PC-3 (cell line): ENCODE results near the gene DDX39B. TPM values are rescaled to one million over a fixed set of nuclear protein-coding genes. Genes with fewer than 3 reads are reported as not detected.

Experiments
- ATAC-seq: fragments of 200-7000 bp; cut with Tn5 transposase; 2 replicates; pipeline ENCODE4 v1.9.1; 2020; ENCODE audit warnings: mild to moderate bottlenecking, moderate library complexity
- BruUV-seq: library from RNA; stranded (reverse); fragments of 400-500 nt; replicated peaks from 2 replicates; lab custom pipeline; 2021; lab: Mats Ljungman, UMichigan
- CTCF ChIA-PET: fragments of 300-600 bp; sonication (Branson Sonifier 250); formaldehyde crosslinking; loops from one replicate; lab custom pipeline; 2022; ENCODE audit warnings: antibody characterized with exemption; lab: Charles Lee
- POLR2A ChIA-PET: fragments of 300-600 bp; sonication (Branson Sonifier 250); formaldehyde crosslinking; loops from one replicate; lab custom pipeline; 2022; ENCODE audit warnings: antibody characterized with exemption; ENCODE audit not compliant: unreplicated experiment; lab: Charles Lee
- DNase-seq: peaks from one replicate; pipeline ENCODE4 v3.0.0-alpha.2; 2015
- H2AFZ ChIP-seq: fragments of 300-600 bp; sonication (generic); 2 replicates; pipeline ENCODE4 v1.6.0; 2016; ENCODE audit warnings: antibody characterized with exemption, low read length
- H3F3A ChIP-seq: fragments of 300-600 bp; sonication (generic); one replicate; pipeline ENCODE4 v1.6.0; 2017; ENCODE audit warnings: antibody characterized with exemption, low read length, control low read depth, mild to moderate bottlenecking; ENCODE audit not compliant: unreplicated experiment
- H3K27ac ChIP-seq: fragments of 300-600 bp; sonication (generic); 2 replicates; pipeline ENCODE4 v1.5.1; 2016; ENCODE audit warnings: mild to moderate bottlenecking, low read length
- H3K27me3 ChIP-seq: fragments of 300-600 bp; sonication (generic); 2 replicates; pipeline ENCODE4 v1.6.1; 2016; ENCODE audit warnings: low read length, mixed read lengths
- H3K36me3 ChIP-seq: fragments of 300-600 bp; sonication (generic); 2 replicates; pipeline ENCODE4 v1.6.1; 2016; ENCODE audit warnings: low read depth, mixed run types, low read length, mixed read lengths
- H3K4me1 ChIP-seq: fragments of 300-600 bp; sonication (generic); 2 replicates; pipeline ENCODE4 v1.5.1; 2016; ENCODE audit warnings: low read length; ENCODE audit not compliant: insufficient read depth
- H3K4me2 ChIP-seq: fragments of 300-600 bp; sonication (generic); 2 replicates; pipeline ENCODE4 v1.6.0; 2016; ENCODE audit warnings: low read length
- H3K4me3 ChIP-seq: fragments of 300-600 bp; sonication (generic); 2 replicates; pipeline ENCODE4 v1.5.1; 2016; ENCODE audit warnings: mild to moderate bottlenecking, low read length, mixed read lengths
- H3K79me2 ChIP-seq: fragments of 300-600 bp; sonication (generic); 2 replicates; pipeline ENCODE4 v1.6.1; 2017; ENCODE audit warnings: low read length, mixed read lengths
- H3K9ac ChIP-seq: fragments of 300-600 bp; sonication (generic); 2 replicates; pipeline ENCODE4 v1.6.0; 2016; ENCODE audit warnings: mild to moderate bottlenecking, low read length
- H3K9me2 ChIP-seq: fragments of 300-600 bp; sonication (generic); replicated peaks from 2 replicates; pipeline ENCODE4 v1.6.1; 2016; ENCODE audit warnings: mixed run types, low read length, mixed read lengths
- H3K9me3 ChIP-seq: fragments of 300-600 bp; sonication (generic); 2 replicates; pipeline ENCODE4 v1.6.1; 2016; ENCODE audit warnings: low read length, mixed read lengths
- H4K20me1 ChIP-seq: fragments of 300-600 bp; sonication (generic); 2 replicates; pipeline ENCODE4 v1.6.1; 2016; ENCODE audit warnings: low read length, mixed read lengths
- EZH2 ChIP-seq: fragments of 300-600 bp; sonication (generic); IDR thresholded peaks from one replicate; pipeline ENCODE4 v1.6.1; 2017; ENCODE audit warnings: antibody characterized with exemption, mild to moderate bottlenecking, low read length; ENCODE audit not compliant: unreplicated experiment
- EZH2phosphoT487 ChIP-seq: fragments of 300-600 bp; sonication (generic); IDR thresholded peaks from 2 replicates; pipeline ENCODE4 v1.6.1; 2018; ENCODE audit warnings: mild to moderate bottlenecking, antibody characterized with exemption, low read length, borderline replicate concordance
- intact Hi-C: fragments of 100-400 bp; cut with micrococcal nuclease; formaldehyde crosslinking; loops from 2 replicates; pipeline ENCODE4 v1.9.0; 2023
- total RNA-seq: library from RNA; depleted of rRNA; stranded (reverse); fragments of >200 nt; gene quantifications from 2 replicates; pipeline ENCODE4 v1.2.3, GENCODE V29; 2014
- TF ChIP-seq, protein P1 (sequence below): fragments of 300-600 bp; sonication (generic); conservative IDR thresholded peaks from 2 replicates; pipeline ENCODE4 v1.5.1; 2017; ENCODE audit warnings: antibody characterized with exemption, low read depth, mild to moderate bottlenecking, low read length

The DDX39B gene
- total RNA-seq, 1 experiment from 2014 or later: 465 TPM

DNA sequence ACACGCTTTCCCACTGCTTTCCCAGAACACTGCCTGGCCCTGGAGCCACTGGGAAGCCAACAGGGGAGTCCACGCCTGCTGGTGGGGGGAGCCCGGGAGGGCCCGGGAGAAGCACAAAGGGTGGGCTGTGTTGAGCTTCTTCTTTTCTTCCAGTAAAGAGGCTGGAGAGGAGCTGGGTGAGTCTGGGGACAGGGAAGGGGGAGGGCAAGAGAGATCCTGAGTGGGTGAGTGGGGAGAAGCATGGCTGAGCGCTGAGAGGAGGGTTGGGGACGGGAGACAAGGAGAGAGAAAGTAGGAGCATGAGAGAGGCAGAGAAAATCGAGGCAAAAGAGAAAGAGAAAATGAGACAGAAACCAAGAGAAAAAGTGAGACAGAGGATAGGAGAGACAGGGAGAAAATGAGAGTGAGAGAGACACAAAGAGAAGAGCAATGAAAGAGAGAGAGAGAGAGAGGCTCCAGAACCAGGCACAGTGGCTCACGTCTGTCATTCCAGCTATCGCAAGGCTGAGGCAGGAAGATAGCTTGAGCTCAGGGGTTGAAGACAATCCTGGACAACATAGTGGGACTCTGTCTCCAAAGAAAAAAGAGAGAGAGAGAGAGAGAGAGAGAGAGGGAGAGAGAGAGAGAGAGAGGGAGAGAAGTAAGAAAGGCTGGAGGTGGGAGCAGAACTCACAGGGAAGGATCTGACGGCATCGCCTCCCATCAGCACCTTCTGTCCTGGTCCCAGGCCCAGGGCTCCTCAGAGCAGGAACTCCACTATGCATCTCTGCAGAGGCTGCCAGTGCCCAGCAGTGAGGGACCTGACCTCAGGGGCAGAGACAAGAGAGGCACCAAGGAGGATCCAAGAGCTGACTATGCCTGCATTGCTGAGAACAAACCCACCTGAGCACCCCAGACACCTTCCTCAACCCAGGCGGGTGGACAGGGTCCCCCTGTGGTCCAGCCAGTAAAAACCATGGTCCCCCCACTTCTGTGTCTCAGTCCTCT is 46.3 kb upstream of the DDX39B start:
- Histone ChIP-seq H3F3A (no peaks in the 10 kb centered on the region), H3K4me1 (no peaks in the 10 kb centered on the region), H3K9me3 (no peaks in the 10 kb centered on the region), H3K27me3 (no peaks in the 10 kb centered on the region), H3K27ac (no peak overlapping the region), H3K79me2 (no peaks in the 10 kb centered on the region), H4K20me1 (no peaks in the 10 kb centered on the region), H3K9me2 (no peaks in the 10 kb centered on the region), H2AFZ (no peak overlapping the region), H3K4me3 (no peak overlapping the region), H3K4me2 (no peak overlapping the region), H3K9ac (no peak overlapping the region), H3K36me3 (no peaks in the 10 kb centered on the region)
- POLR2A ChIA-PET: no interaction called here
- DNase-seq: no peak
- TF ChIP-seq, protein P1, sequence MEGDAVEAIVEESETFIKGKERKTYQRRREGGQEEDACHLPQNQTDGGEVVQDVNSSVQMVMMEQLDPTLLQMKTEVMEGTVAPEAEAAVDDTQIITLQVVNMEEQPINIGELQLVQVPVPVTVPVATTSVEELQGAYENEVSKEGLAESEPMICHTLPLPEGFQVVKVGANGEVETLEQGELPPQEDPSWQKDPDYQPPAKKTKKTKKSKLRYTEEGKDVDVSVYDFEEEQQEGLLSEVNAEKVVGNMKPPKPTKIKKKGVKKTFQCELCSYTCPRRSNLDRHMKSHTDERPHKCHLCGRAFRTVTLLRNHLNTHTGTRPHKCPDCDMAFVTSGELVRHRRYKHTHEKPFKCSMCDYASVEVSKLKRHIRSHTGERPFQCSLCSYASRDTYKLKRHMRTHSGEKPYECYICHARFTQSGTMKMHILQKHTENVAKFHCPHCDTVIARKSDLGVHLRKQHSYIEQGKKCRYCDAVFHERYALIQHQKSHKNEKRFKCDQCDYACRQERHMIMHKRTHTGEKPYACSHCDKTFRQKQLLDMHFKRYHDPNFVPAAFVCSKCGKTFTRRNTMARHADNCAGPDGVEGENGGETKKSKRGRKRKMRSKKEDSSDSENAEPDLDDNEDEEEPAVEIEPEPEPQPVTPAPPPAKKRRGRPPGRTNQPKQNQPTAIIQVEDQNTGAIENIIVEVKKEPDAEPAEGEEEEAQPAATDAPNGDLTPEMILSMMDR: no peak
- TF ChIP-seq EZH2phosphoT487 (no peak), EZH2 (no peak)
- no peak for ATAC-seq
- intact Hi-C loops: no loop called here
- no TSS peak for BruUV-seq
- CTCF ChIA-PET: no interaction called here

- no peaks in the 10 kb centered on the region for H3K27me3 ChIP-seq
- intact Hi-C loops: no loop called here
- ChIA-PET POLR2A (no interaction called here), CTCF (no interaction called here)
- no peak overlapping the region for H3K9ac ChIP-seq
- H3K9me3 ChIP-seq: no peaks in the 10 kb centered on the region
- H3K4me3 ChIP-seq: no peak overlapping the region
- DNase-seq (no peak), ATAC-seq (no peak)
- H3K36me3 ChIP-seq: no peaks in the 10 kb centered on the region
- no peaks in the 10 kb centered on the region for H3K79me2 ChIP-seq
- H3K4me1 ChIP-seq: no peaks in the 10 kb centered on the region; the same call in 1 of the 2 replicates
- H3K27ac ChIP-seq: no peak overlapping the region
- no peaks in the 10 kb centered on the region for H3F3A ChIP-seq
- H4K20me1 ChIP-seq: no peaks in the 10 kb centered on the region
- no TSS peak for BruUV-seq
- no peaks in the 10 kb centered on the region for H3K9me2 ChIP-seq
- no peak overlapping the region for H2AFZ ChIP-seq
- TF ChIP-seq EZH2 (no peak), EZH2phosphoT487 (no peak)
- TF ChIP-seq, protein P1: no peak
- H3K4me2 ChIP-seq: no peak overlapping the region
These were observed 44.9 kb upstream of the DDX39B start for GRCh38 chr6:31586599-31587281.
